HCEC 1CT (cell line): Measurements from ENCODE around the gene SLMAP.

Experiments used
- DNase-seq: peaks from one replicate; pipeline ENCODE4 v3.0.0-alpha.2; 2017

Gene SLMAP

DNA sequence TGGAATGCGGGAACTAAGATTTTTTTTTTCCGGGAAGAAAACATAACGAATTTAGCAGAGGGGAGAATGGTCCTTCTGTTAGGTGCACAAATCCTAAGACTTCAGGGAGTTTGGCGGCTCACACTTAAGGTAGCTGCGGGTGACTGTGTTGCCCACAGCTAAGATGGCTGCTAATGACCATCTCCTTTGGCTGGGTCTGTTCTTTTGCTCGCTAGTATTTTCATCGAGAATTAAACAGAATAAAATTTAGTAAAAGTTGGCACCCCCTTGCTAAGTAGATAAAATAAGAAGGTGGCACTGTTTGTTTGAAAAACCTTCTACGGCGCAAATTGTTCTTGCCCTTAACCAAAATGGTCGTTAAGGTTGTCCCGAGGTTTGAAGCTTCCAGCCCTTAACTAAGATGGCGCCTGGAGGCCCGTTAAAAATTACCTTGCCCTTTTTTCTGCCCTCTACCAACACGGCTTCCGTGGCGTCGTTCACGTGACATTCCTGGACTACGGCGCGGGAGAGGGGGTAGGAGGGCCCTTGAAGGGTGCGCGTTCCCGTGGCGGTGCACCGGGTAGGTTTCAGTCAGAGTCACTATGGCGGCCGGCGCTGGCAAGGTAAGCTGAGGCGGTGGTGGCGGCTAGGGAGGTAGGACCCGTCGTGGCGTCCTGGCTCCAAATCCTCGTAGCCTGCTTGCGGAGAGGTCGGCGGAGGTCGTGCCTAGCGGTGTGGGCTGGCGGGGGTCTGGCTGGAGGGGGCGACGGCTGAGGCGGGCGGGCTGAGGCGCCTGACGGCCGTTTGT is at the start of gene SLMAP:
SLMAP (plus strand) TSS at position 569 of the 787 bp plus-strand sequence. CDS start 1,343 bp downstream, outside the sequence.
- peak; percentile 98 for DNase-seq

DNA sequence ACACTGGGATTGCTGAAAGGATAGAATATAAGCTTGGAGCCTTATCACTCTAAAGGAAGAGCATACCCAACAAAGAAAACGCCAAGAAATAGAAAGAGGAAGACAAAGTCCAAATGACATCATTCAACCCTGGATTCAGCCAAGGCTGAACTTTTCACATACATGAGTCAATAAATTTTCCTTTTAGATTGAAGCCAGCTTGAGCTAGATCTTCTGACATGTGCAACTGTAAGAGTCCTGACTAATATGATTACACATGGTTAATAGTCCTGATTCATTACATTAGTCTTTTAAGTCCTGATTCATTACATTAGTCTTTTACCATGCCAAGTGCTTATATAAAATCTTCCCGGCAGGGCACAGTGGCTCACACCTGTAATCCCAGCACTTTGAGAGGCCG is 49.6 kb upstream of the SLMAP start:
- peak; percentile 97 for DNase-seq

GRCh38 chr3:57709031-57709430 is 47.1 kb upstream of the SLMAP start:
- DNase-seq: no peak

DNA sequence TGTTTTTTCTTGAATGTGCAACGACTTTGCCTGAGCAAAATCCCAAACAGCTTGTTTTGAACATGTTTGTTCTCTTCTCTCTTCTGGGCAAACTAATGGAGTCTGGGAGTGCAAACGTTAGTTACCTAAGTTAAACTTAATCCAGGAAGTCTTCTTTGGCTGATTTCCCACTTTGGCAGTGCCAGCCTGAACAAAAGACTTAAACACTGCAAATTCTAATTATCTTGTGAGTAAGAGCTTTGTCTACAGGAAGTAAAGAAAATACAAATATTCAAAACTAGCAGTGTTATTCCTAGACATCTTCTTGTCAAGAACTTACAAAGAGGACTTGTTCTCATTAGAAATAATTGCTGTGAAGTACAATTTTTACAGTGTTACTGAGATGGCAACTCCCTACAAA is 46.5 kb upstream of the SLMAP start:
- DNase-seq: no peak

DNA sequence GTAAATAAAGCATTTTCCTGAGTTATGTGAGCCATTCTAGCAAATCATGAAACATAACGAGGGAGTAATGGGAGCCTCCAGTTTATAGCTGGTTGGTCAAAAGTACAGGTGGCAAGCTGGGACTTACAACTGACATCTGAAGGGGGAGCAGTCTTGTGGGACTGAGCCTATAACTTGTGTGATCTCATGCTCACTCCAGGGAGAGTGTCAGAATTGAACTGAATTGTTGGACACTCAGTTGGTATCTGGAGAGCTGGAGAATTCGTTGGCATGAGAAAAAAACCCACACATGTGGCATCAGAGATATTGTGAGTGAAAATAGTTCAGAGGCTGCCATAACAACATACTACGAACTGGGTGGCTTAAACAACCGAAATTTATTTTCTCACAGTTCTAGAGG is 40.4 kb upstream of the SLMAP start:
- no peak for DNase-seq

- no peak for DNase-seq
Measured at GRCh38 chr3:57717205-57717868, 38.8 kb upstream of the SLMAP start.

GRCh38 chr3:57718118-57718517 is 38.0 kb upstream of the SLMAP start:
- DNase-seq: no peak

DNA sequence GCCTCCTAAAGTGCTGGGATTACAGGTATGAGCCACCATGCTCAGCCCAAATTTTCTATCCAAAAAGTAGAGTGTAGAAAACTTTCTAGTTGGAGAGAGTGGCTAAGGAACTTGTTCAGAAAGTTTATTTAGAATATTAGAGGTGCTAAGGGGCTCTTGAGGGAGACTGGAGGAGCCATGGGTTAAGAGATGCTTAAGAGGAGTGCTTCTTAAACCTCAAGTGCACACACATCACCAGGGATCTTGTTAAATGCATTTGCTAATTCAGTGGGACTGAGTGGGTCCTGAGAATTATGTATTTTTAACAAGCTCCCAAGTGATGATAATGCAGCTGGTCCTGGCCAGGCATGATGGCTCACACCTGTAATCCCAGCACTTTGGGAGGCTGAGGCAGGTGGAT is 29.7 kb upstream of the SLMAP start:
- no peak for DNase-seq

GRCh38 chr3:57727106-57727505 is 29.0 kb upstream of the SLMAP start:
- DNase-seq: peak; percentile 4

- no peak for DNase-seq
Measured at GRCh38 chr3:57729334-57730045, 26.6 kb upstream of the SLMAP start.

- no peak for DNase-seq
Measured at GRCh38 chr3:57730682-57731081, 25.4 kb upstream of the SLMAP start.

DNA sequence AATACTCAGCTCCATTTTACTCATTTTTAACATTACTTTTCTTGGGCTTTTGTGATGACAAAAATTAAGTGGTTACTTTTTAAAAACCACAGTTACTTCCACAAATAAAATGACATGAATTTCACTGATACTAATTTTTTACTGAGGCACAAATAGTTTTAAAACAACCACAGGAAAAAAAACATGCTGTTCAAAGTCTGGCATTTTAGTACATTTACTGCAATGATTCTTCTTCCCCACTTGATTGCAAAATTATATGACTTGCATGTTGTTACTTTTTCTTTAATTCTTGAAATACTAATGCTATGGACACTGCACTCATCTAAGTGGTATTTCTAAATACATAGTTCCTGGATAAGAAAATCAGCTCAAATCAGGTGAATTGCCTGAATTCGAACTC is 24.8 kb upstream of the SLMAP start:
- DNase-seq: no peak

- DNase-seq: peak; percentile 7
Measured at GRCh38 chr3:57733790-57734189, 22.3 kb upstream of the SLMAP start.

DNA sequence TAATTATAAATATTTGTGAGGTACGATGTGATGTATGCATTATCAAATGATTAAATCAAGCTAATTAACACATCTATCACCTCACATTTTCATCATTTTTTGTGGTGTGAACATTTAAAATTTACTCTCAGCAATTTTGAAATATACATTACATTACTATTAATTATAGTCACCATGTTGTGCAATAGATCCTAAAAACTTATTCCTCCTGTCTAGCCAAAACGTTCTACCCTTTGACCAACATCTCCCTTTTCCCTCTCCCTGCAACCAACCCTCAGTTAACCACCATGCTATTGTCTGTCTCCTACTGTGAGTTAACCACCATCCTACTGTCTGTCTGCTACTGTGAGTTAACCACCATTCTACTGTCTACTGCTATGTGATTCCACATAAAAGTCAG is 20.7 kb upstream of the SLMAP start:
- DNase-seq: no peak

DNA sequence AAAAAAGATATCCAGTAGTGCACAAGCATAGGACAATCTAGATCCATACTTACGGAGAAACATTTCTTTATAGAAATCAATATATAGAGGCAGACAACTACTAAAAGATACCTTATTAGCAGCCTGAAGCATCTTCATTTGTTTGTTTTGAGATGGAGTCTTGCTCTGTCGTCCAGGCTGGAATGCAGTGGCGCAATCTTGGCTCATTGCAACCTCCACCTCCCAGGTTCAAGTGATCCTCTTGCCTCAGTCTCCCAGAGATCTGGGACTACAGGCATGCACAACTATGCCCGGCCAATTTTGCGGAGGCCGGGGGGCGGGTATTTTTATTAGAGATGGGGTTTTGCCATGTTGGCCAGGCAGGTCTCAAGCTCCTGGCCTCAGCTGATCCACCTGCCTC is 18.3 kb upstream of the SLMAP start:
- no peak for DNase-seq

- no peak for DNase-seq
Measured at GRCh38 chr3:57738391-57738790, 17.7 kb upstream of the SLMAP start.

GRCh38 chr3:57740027-57740426 is 16.1 kb upstream of the SLMAP start:
- DNase-seq: no peak

GRCh38 chr3:57743496-57743895 is 12.6 kb upstream of the SLMAP start:
- peak; percentile 61 for DNase-seq

- DNase-seq: no peak
Measured at GRCh38 chr3:57745101-57745500, 11.0 kb upstream of the SLMAP start.

GRCh38 chr3:57746156-57747010 is 9.7 kb upstream of the SLMAP start:
- no peak for DNase-seq

GRCh38 chr3:57749542-57749941 is 6.6 kb upstream of the SLMAP start:
- no peak for DNase-seq

DNA sequence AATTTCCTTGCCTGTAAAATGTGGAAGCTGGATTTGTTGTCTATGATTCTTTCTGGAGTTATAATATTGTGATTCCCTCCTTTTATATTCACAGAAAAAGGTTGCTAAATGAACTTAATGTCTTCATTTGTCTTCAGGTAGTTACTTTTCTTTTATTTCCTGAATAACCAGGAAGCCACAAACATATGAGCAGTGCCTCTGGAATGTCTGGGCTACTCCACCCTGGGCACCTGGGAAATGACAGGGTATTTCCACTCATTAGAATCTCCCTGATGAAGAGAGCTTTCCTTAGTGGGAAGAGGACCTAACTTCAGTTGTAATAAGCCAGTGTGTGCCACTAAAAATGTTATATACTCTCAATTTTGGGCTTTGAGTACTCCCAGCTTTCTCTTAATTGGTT is 3.8 kb upstream of the SLMAP start:
- DNase-seq: peak; percentile 21

DNA sequence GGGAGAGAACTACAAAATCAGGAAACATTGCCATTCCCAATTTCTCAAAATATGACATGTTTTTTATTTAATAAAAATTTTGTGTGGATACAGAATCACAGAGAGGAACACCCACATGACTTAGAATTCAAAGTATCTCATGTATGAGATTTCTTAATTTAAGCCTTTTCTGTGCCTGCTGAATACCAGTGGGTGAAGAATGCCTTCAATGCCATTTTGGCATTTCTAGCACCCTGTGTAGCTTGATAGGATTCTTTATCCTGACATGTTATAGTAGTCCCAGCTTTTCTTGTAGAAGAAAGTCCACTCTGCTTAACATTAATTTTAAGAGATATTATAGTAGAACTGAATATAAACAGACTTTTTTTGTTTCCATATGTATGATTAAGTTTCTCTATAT is 3.1 kb upstream of the SLMAP start:
- no peak for DNase-seq
